Measurements from ENCODE around the gene DFFA. TPM values are rescaled to one million over a fixed set of nuclear protein-coding genes. Genes with fewer than 3 reads are reported as not detected.
A peak's percentile ranks its signal among the peaks of the same experiment; 100 is the strongest.

DFFA gene
- total and polyA plus RNA-seq, 9 of the 15 experiments (the other 6 are each of a cell fraction or from before 2014, with no cell fraction given) = 39.6 to 74.8 (median 59.2) TPM

DNA sequence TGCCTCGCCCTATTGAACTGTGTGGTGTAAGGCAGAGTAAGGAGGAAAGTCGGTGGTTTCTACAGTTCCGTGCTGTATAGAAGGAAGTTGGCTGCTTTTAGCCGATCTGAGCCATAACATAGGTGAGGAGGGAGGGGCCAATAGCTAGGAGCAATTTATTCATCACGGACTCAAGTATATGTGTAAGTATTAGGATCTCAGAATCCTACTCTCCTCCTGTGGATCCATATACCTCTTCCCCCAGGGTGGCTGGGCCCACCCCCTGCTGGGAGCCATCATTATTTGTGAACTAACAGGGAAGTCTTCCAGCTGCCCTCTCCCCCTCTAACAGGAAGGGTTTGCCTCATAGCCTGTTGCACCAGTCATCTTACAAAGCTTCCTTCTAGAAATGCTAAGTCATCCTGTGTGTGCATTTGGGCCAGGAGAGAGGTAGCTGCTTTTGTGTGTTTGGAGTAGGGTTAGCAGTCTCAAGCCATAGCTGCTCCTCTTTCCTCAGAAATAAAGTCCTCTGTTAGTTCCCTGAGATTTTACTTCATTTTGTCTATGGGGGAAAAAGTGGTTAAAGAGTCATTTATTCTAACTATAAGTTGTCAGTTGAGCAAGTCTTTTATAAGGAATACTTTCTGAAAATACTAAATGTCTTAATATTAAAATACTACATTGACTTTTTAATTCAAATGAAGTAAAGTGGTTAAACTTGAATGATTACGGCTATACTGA, 57.0 kb downstream of the DFFA start (continued):
- TF ChIP-seq, protein P1, sequence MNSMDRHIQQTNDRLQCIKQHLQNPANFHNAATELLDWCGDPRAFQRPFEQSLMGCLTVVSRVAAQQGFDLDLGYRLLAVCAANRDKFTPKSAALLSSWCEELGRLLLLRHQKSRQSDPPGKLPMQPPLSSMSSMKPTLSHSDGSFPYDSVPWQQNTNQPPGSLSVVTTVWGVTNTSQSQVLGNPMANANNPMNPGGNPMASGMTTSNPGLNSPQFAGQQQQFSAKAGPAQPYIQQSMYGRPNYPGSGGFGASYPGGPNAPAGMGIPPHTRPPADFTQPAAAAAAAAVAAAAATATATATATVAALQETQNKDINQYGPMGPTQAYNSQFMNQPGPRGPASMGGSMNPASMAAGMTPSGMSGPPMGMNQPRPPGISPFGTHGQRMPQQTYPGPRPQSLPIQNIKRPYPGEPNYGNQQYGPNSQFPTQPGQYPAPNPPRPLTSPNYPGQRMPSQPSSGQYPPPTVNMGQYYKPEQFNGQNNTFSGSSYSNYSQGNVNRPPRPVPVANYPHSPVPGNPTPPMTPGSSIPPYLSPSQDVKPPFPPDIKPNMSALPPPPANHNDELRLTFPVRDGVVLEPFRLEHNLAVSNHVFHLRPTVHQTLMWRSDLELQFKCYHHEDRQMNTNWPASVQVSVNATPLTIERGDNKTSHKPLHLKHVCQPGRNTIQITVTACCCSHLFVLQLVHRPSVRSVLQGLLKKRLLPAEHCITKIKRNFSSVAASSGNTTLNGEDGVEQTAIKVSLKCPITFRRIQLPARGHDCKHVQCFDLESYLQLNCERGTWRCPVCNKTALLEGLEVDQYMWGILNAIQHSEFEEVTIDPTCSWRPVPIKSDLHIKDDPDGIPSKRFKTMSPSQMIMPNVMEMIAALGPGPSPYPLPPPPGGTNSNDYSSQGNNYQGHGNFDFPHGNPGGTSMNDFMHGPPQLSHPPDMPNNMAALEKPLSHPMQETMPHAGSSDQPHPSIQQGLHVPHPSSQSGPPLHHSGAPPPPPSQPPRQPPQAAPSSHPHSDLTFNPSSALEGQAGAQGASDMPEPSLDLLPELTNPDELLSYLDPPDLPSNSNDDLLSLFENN (IDR thresholded peaks at IDR 0.05; ENCODE audit: low read depth in 2 of 2, low read length in 2 of 2) = peak in 1 of 2 experiments; percentile 40; a peak in 1 of 4 replicates
- no peak for TF ChIP-seq SMARCC2 (IDR thresholded peaks at IDR 0.05; ENCODE audit: low read depth)
- TF ChIP-seq SP1 (CRISPR knock-in tag; IDR thresholded peaks at IDR 0.05) = no peak
- TF ChIP-seq BHLHE40 (IDR thresholded peaks at IDR 0.05; ENCODE audit: low read length) = 0 out of 2 replicates have a peak, but pooled peaks have one; percentile 6
- TF ChIP-seq E2F3 (CRISPR knock-in tag; IDR thresholded peaks at IDR 0.05) = no peak
- peak; percentile 64 for TF ChIP-seq POLR2AphosphoS5 (IDR thresholded peaks at IDR 0.05; ENCODE audit: control insufficient read depth, insufficient read depth, low read depth, low read length)
- TF ChIP-seq NFYB (IDR thresholded peaks at IDR 0.05; ENCODE audit: extremely low read depth, insufficient read length) = no peak
- 0 out of 2 replicates have a peak, but pooled peaks have one; percentile 40 for TF ChIP-seq FOXM1 (IDR thresholded peaks at IDR 0.05; ENCODE audit: low read depth)
- TF ChIP-seq FOXM1 (CRISPR knock-in tag; IDR thresholded peaks at IDR 0.05; ENCODE audit: low read depth) = no peak
- no peak for TF ChIP-seq ZBTB2 (IDR thresholded peaks at IDR 0.05)
- TF ChIP-seq HINFP (tag; conservative IDR thresholded peaks at IDR 0.05; ENCODE audit: low read depth) = no peak; the same call in 1 of the 2 replicates
- no peak for TF ChIP-seq FUS (optimal IDR thresholded peaks at IDR 0.05; ENCODE audit: low read depth, low read length)
- 0 out of 2 replicates have a peak, but pooled peaks have one; percentile 37 for TF ChIP-seq THRAP3 (IDR thresholded peaks at IDR 0.05; ENCODE audit: borderline replicate concordance)
- no peak for TF ChIP-seq ZNF253 (CRISPR knock-in tag; conservative IDR thresholded peaks at IDR 0.05)
- TF ChIP-seq HMG20B (CRISPR knock-in tag; IDR thresholded peaks at IDR 0.05) = no peak
- no peak for TF ChIP-seq CBFA2T2 (conservative IDR thresholded peaks at IDR 0.05)
- TF ChIP-seq MEF2A (IDR thresholded peaks at IDR 0.05; ENCODE audit: control insufficient read depth, low read depth, low read length) = no peak
- peak; percentile 100 for TF ChIP-seq MAFG (tag; conservative IDR thresholded peaks at IDR 0.05)

Data from K562 (cell line).